ENCODE results near the gene ZNF22. TPM values are rescaled to one million over a fixed set of nuclear protein-coding genes. Genes with fewer than 3 reads are reported as not detected.

ZNF22 gene
- total RNA-seq, 1 experiment from 2014 or later = 14.6 TPM

DNA sequence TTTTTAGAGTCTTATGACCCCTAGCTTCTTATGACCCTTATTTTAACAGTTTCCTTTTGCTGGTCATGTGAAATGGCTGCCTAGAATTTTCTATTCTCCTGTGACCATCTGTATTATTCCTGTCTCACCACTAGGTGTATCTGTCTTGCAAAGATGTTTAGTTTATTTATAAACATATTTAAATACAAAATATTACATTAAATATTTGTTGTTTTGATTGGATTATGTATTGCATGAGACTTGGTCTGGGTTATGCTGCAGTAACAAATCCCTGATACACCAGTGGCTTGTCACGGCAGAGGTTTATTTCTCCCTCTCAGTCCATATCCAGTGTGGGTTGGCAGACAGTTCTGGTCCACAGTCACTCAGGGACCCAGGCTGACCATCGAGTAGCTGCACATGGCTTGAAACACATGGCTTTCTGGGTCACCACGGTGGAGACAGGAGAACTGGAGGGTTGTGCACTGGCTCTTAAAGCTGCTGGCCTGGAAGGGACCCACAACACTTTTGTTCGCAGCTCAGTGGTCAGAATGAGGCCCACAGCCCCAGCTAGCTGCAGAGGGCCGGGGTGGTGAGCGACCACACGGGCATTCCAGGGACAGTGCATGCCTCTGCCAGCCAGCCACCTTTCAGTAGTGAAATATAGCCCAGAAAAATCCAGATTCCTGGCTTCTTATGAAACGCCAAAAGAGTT, 33.8 kb upstream of the ZNF22 start:
- TF ChIP-seq, protein P1, sequence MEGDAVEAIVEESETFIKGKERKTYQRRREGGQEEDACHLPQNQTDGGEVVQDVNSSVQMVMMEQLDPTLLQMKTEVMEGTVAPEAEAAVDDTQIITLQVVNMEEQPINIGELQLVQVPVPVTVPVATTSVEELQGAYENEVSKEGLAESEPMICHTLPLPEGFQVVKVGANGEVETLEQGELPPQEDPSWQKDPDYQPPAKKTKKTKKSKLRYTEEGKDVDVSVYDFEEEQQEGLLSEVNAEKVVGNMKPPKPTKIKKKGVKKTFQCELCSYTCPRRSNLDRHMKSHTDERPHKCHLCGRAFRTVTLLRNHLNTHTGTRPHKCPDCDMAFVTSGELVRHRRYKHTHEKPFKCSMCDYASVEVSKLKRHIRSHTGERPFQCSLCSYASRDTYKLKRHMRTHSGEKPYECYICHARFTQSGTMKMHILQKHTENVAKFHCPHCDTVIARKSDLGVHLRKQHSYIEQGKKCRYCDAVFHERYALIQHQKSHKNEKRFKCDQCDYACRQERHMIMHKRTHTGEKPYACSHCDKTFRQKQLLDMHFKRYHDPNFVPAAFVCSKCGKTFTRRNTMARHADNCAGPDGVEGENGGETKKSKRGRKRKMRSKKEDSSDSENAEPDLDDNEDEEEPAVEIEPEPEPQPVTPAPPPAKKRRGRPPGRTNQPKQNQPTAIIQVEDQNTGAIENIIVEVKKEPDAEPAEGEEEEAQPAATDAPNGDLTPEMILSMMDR (IDR thresholded peaks at IDR 0.05) = peak; percentile 41; the same call in 1 of the 2 replicates
- no peak for TF ChIP-seq POLR2AphosphoS5 (IDR thresholded peaks at IDR 0.05; ENCODE audit: low read depth, low read length)
- DNase-seq (ENCODE audit: low read depth, low spot score) (no peak), ATAC-seq (no peak)
- CTCF ChIA-PET = interaction anchor here (0.6 to 1.1 kb wide), 2 partner anchors 14 to 595 kb away, joined by 4 to 5 read pairs; no protein-coding TSS in a partner anchor
- Histone ChIP-seq H3K27me3 (ENCODE audit: control insufficient read depth, insufficient read depth, low read length) (no peaks in the 10 kb centered on the region), H3K9me3 (ENCODE audit: control insufficient read depth, insufficient read depth, low read depth, low read length) (no peaks in the 10 kb centered on the region), H3K4me1 (ENCODE audit: control insufficient read depth, insufficient read depth, low read length) (peaks cover 37% of the 10 kb centered on the region), H3K4me3 (ENCODE audit: low read depth in 2 of 2, low read length in 2 of 2) (no peak overlapping the region), H3K36me3 (ENCODE audit: control insufficient read depth, insufficient read depth, low read length) (no peaks in the 10 kb centered on the region), H3K27ac (ENCODE audit: low read length) (peak overlapping the region; percentile 70; the same call in 1 of the 2 replicates)
- intact Hi-C loops (cut with micrococcal nuclease; ENCODE audit: unreplicated experiment) (no loop called here), in situ Hi-C loops (cut with HindIII; ENCODE audit: low pct_unique_long_range_greater_than_20kb, low sequenced_read_pairs) (no loop called here)
- POLR2A ChIA-PET = interaction anchor here (0.5 kb wide), 1 partner anchor 23 kb away, joined by 3 read pairs; no protein-coding TSS in a partner anchor
- BruUV-seq (replicated peaks) = no TSS peak

DNA sequence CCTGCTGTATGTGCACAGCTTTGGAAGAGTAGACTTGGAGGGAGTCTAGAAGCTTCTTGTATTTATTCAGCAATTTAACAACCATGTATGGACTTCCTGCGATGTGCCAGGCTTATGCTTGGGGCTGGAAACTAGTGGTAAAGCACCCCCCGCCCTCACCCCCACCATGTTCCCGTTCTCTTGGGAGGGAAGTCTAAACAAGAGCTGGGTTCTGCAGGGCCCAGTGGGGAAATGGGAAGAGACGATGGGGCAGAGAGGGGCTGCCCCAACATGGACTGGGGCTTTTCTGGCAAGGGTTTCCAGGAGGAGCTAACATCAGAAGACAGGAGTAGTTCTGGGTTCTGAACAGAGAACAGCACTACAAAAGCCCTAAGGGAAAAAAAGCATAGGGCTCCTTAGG, 33.1 kb upstream of the ZNF22 start:
- no peaks in the 10 kb centered on the region for H3K9me3 ChIP-seq (ENCODE audit: control insufficient read depth, insufficient read depth, low read depth, low read length)
- in situ Hi-C loops (cut with HindIII; ENCODE audit: low pct_unique_long_range_greater_than_20kb, low sequenced_read_pairs) (no loop called here), intact Hi-C loops (cut with micrococcal nuclease; ENCODE audit: unreplicated experiment) (no loop called here)
- H3K4me1 ChIP-seq (ENCODE audit: control insufficient read depth, insufficient read depth, low read length) = peaks cover 37% of the 10 kb centered on the region
- no peak overlapping the region for H3K4me3 ChIP-seq (ENCODE audit: low read depth in 2 of 2, low read length in 2 of 2)
- ChIA-PET POLR2A (no interaction called here), CTCF (interaction anchor here (0.6 kb wide), 1 partner anchor 620 kb away, joined by 3 read pairs; no protein-coding TSS in a partner anchor)
- H3K27me3 ChIP-seq (ENCODE audit: control insufficient read depth, insufficient read depth, low read length) = no peaks in the 10 kb centered on the region
- H3K36me3 ChIP-seq (ENCODE audit: control insufficient read depth, insufficient read depth, low read length) = no peaks in the 10 kb centered on the region
- no peak overlapping the region; the same call in 1 of the 2 replicates for H3K27ac ChIP-seq (ENCODE audit: low read length)
- TF ChIP-seq TCF7L2 (IDR thresholded peaks at IDR 0.05; ENCODE audit: low read depth, low read length) = no peak
- TF ChIP-seq, protein P2, sequence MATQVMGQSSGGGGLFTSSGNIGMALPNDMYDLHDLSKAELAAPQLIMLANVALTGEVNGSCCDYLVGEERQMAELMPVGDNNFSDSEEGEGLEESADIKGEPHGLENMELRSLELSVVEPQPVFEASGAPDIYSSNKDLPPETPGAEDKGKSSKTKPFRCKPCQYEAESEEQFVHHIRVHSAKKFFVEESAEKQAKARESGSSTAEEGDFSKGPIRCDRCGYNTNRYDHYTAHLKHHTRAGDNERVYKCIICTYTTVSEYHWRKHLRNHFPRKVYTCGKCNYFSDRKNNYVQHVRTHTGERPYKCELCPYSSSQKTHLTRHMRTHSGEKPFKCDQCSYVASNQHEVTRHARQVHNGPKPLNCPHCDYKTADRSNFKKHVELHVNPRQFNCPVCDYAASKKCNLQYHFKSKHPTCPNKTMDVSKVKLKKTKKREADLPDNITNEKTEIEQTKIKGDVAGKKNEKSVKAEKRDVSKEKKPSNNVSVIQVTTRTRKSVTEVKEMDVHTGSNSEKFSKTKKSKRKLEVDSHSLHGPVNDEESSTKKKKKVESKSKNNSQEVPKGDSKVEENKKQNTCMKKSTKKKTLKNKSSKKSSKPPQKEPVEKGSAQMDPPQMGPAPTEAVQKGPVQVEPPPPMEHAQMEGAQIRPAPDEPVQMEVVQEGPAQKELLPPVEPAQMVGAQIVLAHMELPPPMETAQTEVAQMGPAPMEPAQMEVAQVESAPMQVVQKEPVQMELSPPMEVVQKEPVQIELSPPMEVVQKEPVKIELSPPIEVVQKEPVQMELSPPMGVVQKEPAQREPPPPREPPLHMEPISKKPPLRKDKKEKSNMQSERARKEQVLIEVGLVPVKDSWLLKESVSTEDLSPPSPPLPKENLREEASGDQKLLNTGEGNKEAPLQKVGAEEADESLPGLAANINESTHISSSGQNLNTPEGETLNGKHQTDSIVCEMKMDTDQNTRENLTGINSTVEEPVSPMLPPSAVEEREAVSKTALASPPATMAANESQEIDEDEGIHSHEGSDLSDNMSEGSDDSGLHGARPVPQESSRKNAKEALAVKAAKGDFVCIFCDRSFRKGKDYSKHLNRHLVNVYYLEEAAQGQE (IDR thresholded peaks at IDR 0.05; ENCODE audit: insufficient read depth in 1 of 2, low read depth in 2 of 2, low read length in 1 of 2) = no peak
- TF ChIP-seq POLR2AphosphoS5 (IDR thresholded peaks at IDR 0.05; ENCODE audit: low read depth, low read length) = no peak
- ATAC-seq (no peak), DNase-seq (ENCODE audit: low read depth, low spot score) (no peak)
- BruUV-seq (replicated peaks) = no TSS peak

DNA sequence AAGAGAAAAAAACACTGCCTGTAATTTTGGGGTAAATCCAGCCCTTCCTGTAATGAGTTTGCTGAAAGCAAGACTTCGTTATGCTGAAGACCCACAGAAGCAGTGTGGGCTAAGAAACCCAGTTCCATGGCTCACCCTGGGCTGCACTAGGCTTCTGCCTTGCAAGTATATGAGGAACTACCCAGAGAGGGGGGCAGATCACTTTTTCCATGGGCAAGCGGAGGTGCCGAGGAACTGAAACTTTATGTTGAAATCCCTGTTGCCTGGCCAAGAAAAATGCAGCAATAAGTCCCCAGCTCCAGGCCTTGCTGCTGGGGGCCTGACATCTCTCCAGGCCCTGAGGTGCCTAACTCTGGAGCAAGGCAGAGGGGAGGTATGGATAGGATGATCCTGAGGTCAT, 32.6 kb upstream of the ZNF22 start:
- DNase-seq (ENCODE audit: low read depth, low spot score) (no peak), ATAC-seq (no peak)
- Histone ChIP-seq H3K36me3 (ENCODE audit: control insufficient read depth, insufficient read depth, low read length) (no peaks in the 10 kb centered on the region), H3K4me1 (ENCODE audit: control insufficient read depth, insufficient read depth, low read length) (peaks cover 35% of the 10 kb centered on the region), H3K4me3 (ENCODE audit: low read depth in 2 of 2, low read length in 2 of 2) (no peak overlapping the region), H3K27ac (ENCODE audit: low read length) (0 out of 2 replicates have a peak overlapping the region, but pooled peaks have one; percentile 31), H3K9me3 (ENCODE audit: control insufficient read depth, insufficient read depth, low read depth, low read length) (no peaks in the 10 kb centered on the region), H3K27me3 (ENCODE audit: control insufficient read depth, insufficient read depth, low read length) (no peaks in the 10 kb centered on the region)
- TF ChIP-seq, protein P2 (IDR thresholded peaks at IDR 0.05; ENCODE audit: insufficient read depth in 1 of 2, low read depth in 2 of 2, low read length in 1 of 2) = no peak
- no peak for TF ChIP-seq TCF7L2 (IDR thresholded peaks at IDR 0.05; ENCODE audit: low read depth, low read length)
- no peak for TF ChIP-seq POLR2AphosphoS5 (IDR thresholded peaks at IDR 0.05; ENCODE audit: low read depth, low read length)
- TF ChIP-seq, protein P1 (IDR thresholded peaks at IDR 0.05) = no peak
- intact Hi-C loops (cut with micrococcal nuclease; ENCODE audit: unreplicated experiment) (no loop called here), in situ Hi-C loops (cut with HindIII; ENCODE audit: low pct_unique_long_range_greater_than_20kb, low sequenced_read_pairs) (no loop called here)
- POLR2A ChIA-PET = no interaction called here
- BruUV-seq (replicated peaks) = no TSS peak
- CTCF ChIA-PET = interaction anchor here (0.6 kb wide), 1 partner anchor 619 kb away, joined by 3 read pairs; no protein-coding TSS in a partner anchor
